NCI-H82 treated with DMSO at 0.1 percent for 48 hours (cell line): Measurements from ENCODE around the gene MYO18B.

Experiments used
- DNase-seq: peaks from one replicate; lab custom pipeline; 2025; ENCODE audit not compliant: unreplicated experiment; lab: John Stamatoyannopoulos, UW

The MYO18B gene

DNA sequence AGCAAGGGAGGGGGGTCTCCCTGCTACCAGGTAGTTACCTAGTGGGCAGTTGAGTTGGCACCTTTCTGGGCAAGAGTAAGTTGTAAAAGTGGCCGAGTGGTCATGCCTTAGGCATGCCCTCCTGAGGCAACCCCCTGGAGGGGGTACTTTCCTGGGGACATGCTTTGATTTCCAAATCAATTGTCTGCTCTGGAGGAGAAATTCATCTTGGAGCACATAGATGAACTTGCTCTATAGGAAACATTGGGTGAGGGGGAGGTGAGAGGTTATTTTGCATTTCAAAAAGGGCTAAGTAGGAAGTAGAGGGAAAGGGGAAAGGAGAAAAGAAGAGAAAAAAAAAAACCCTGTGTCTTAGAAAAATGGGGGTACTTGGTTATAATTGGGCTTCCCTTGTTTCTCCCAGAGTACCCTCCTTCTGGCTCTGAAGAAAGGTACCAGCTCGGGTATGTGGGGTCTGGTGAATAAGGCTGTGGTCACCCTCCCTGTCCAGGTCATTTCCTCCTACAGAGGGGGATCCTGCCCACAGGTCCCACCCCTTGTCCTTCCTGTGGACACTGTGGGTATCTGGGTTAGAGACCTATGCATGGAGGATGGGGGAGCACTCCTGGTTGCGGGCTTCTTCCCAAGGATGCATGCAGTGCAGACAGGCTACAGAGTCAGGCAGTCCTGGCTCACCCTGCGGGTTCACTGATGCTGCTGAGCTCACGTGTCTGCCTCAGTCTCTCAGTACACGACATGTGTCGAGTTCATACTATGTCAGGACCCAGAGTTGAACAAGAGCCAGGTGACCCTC is 193.5 kb downstream of the MYO18B start:
- no peak for DNase-seq

DNA sequence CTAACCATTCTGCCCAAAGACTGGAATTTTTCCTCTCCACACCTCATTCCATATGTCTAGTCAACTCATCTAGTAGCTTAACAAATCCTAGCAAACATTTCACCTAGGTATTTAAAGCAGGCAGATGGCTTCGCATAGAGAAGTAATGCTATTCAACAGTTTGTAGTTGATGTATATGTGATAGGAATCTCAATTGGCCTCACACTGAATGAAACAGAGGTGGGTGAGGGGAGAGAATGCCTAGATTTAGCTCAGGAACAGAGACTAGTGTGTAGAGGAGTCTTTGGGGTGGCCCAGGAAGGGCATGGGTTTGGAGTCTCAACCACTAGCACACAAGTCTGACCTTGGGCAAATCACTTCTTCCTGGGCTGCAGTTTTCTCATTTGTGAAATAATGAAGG is 196.2 kb downstream of the MYO18B start:
- DNase-seq = no peak

DNA sequence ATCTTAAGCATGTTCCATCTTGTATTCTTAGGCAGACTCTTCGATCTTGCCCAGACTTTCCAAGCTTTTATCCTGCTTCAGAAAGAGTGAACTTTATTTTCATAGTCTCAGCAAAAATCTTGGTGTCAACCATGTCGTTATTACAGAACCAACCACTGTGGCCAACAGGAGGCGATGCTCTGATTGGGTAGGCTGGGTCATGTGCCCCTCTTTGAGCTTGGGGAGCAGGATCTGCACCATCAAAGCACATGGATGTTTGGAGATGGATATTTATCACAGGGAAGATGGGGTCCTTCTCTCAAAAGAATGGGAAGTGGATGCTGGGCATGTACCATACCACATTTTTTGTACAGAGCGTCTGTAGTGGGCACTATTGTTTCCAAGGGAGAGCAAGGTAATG is 197.4 kb downstream of the MYO18B start:
- DNase-seq = no peak

DNA sequence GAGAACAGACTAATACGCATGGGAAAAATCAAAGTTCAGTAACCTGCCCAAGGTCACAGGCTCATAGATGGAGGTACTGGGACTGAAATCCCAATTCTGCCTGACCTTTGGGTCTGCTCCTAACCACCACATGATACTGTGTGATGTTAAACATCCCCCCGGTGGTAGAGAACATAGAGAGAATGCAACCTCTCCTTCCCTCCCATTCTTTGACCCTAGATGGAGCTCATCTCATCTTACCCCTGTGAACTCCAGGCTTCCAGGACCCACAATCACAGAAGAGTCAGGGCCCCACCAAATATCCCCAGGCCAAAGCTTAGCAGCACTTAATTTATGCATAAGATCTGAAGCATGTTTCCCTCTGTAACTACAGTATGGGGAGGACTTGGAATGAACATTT is 198.5 kb downstream of the MYO18B start:
- no peak for DNase-seq

DNA sequence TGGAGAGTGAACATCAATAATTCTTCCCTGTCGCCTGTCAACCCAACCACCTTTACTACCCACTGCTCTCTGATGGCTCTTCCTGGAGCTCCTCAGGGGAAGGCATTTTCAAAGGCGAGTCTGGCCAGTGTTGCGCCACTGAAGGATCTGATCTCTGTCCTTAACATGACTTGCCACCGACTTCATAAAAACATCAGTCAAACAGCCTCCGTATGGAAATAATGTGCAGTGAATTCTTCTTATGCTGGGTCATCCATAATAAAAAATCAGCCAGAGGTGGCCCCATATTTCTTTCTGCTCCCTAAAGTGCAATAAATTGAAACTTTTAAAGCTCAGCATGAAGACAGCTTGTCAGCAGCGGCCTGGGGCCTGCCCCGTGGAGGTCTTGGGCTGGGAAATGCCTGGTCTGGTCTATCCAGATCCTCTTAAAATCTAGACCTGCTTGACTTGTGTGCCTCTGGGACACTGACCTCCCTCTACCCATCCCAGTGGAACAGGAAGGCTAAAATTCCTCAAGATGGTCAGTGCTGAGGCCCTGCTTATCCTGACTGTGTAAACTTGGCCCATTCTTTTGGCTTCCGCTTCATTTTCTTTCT is 199.5 kb downstream of the MYO18B start:
- no peak for DNase-seq

DNA sequence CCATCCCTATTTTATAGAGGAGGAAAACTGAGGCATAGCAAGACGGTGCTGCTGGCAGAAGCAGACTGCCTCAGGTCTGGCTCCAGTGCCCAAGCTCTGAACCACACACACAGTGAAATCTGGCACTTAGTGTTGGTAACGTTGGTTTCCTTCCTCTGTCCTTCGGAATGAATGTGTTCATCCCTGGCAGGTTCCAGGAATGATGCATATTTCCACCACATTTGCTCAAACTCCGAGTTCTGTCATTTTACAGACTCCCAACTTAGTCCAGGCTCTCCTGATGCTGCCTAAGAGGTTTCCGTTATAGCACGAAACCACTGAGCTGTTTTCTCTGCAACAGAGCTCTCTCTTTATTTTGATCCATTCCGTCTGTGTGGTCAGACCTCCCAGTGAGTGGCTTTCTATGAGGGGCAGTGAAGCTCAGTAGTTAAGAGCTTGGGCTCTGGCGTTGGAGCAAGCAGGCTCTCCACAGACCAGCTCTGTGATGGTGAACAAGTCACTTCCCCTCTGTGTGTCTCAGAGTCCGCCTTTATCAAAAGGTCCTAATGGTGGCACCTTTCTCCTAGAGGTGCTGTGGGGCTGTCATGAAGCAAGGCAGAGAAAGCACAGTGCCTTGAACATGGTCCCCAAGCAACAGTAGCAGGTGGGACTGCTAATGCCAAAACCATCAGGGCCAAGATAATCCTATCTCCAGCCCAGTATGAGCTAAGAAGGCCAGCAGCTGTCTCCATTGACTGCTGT is 200.3 kb downstream of the MYO18B start:
- DNase-seq = no peak

DNA sequence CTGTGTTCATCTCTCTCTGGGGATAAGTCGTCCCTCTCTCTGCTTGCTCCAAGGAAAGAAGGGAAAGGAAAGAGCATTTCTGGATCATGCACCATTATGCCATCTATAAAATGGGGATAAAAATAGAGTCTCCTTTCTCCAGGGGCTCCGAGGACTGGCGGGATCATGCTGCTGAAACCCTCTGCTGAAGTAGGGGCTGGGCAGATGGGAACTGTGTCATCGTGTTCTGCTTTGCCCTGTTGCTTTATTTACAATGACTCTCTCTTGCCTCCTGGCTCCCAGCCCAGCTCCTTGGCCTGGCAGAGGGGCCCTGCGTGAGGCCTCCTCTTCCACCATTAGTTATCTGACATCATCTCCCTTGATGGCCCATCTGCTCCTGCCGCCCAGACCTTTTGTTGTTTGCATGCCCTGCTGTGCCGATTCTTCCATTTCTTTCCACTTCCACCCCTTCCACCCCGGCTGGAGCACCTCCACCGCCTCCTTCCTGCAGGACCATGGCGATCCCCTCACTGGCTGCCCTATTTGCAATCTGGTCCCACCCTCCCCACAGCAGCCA is 200.9 kb downstream of the MYO18B start:
- peak; percentile 84 for DNase-seq

DNA sequence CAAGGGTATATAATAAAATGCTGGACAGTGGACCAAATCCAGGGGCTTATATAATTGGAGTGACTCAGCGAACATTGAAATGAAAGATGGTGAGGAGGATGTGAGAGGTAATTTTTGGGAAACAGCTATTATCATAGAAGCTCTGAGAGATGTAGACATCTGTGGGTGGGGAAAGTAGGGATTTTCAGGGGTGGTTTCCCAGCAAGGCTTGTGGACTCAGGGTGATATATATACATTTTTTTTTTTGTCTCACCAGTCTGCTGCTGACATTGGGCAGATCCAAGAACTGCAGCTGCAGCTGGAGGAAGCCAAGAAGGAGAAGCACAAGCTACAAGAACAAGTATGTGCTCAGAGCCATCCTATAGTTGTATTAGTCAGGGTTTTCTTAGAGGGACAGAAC is 208.1 kb downstream of the MYO18B start:
- DNase-seq = no peak

DNA sequence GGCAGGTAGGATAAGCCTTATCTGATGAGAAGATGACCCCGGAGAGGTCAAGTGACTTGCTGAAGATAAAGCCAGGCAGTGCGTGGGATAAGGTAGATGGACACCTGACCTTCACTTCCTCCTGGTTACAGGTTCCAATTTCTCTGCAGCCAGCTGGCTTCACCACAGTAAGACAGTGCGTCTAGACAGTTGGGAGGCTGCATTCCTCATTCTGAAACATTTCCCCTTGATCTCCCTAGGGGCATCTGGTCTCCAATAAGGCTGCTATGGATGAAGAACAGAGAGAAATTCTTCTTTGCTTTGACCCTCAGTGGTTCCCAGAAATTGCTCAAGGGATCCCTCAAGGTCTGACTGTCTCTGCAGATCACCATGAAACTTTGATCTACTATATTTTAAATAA is 211.3 kb downstream of the MYO18B start:
- no peak for DNase-seq

DNA sequence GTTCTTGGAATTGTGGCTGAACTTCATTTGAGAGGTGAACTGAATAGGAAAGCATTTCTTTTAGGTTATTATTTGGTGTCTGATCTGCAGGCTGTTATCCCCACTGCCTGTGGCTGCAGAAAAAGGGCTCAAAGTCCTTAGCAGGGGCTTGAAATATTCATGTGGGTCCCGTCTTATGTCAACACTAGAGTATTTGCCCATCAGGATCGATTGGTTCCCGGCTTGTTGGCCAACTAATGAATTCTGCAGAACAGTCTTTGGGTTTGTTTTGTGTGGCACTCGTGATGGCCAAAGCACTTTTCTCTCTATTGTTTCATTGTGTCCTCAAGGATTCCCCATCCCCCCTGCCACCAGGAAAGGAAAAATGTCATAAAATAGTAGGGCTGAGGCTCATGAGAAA is 211.9 kb downstream of the MYO18B start:
- DNase-seq = no peak

DNA sequence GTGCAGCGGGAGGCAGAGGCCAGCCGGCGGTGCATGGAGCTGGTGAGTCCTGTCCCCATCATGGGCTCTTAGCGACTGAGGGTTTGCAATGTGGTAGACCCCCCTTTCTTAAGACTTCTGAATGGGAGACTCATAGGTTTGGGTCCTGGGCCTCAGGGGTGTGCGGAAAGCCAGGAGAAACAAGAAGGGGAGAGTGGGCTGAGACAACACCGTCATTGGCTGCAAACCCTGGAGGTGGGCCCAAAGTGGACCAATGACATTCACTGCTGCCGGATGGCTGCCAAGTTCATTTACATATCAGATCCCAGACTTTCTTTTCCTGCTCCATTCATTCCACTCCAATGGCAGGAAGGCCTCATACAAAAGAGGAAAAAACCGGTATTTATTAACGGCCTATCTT is 213.3 kb downstream of the MYO18B start:
- DNase-seq = no peak

DNA sequence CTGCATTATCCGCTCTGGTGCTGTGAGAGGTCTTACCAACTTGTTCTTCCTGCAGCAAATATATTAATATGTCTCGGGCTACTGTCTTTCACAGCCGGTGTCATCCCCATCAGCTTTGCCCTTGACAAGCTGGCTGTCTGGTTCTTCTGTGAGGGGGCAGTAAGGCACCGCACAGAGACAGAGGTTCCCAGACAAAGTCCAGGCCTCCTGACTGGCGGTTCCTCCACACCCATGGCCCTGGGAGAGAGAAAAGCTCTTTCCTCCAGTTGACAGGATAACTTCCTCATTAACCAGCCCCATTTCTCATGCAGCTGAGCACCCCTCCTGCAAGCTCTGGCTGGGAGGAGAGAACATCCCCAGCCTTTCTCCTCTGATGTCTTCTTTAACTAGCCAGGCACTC is 214.8 kb downstream of the MYO18B start:
- DNase-seq = no peak

DNA sequence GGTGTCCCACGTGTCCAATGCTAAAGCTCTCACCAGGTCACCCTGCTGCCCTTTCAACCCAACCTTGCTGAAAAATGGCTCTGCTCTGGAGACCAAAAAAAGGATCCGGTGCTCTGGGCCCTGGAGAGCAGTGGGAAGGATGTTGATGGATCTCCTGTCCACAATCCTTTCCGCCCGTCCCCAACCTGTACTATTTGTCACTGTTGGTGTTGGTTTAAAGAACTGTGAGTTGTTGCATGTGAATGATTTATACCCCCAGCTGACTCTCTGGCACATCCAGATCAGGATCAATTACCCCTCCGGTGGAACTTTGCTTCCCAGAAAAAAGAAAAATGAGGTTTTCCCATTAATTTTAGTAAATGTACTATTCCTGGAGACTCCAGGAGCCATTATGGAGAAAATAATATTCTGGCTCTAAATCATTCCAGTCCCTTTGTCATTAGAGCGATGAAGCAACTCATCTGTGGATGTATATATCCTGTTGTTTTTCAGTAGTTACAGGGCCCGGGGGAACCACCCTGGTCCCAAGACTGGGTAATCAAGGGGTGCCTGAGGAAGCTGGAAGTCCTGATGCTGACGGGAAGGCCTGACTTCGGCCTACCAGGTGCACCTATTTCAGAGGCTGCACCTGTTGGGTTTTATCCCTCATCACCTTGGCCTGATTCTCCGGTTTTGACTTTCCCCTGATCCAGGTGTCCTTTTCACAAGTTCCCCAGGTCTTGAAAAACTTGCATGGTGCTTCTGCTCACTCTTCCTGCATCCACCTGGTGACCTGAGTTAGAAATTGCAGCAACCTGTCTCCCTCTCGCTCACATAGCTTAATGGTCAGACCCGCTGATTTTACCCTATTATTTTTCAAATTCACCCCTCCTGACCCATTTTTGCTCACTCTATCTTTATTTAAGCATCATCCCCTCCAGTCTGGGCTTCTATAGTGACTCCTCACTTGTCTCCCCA is 218.1 kb downstream of the MYO18B start:
- DNase-seq = no peak

DNA sequence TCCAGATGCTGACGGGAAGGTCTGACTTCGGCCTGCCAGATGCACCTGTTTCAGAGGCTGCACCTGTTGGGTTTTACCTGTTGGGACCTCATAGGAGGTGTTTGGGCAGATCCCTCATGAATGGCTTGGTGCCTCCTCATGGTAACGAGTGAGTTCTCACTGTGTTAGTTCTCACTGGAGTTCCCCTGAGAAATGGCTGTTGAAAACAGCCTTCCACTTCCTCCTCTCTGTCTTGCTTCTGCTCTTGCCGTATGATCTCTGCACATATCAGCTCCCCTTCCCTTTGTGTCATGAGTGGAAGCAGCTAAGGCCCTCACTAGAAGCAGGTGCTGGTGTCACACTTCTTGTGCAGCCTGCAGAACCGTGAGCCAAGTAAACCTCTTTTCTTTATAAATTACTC is 219.7 kb downstream of the MYO18B start:
- no peak for DNase-seq

DNA sequence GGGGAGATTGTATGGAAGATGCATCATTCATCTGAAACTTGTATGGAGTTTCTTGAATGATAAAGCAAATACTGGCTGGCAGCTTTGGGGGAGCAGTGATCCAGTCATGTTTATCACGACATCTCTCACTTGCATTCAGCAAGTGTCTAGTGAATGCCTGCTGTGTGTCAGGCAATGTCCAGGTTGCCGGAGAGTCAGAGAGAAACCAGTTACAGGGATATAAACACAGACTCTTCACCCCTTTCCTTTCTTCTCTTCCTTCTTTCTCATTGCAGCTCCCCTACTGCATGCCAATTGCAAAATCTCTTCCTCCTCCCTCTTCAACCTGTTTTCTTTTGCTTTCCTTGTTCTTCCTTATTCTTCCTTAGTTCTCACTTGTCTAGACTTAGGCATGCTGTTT is 220.7 kb downstream of the MYO18B start:
- no peak for DNase-seq

DNA sequence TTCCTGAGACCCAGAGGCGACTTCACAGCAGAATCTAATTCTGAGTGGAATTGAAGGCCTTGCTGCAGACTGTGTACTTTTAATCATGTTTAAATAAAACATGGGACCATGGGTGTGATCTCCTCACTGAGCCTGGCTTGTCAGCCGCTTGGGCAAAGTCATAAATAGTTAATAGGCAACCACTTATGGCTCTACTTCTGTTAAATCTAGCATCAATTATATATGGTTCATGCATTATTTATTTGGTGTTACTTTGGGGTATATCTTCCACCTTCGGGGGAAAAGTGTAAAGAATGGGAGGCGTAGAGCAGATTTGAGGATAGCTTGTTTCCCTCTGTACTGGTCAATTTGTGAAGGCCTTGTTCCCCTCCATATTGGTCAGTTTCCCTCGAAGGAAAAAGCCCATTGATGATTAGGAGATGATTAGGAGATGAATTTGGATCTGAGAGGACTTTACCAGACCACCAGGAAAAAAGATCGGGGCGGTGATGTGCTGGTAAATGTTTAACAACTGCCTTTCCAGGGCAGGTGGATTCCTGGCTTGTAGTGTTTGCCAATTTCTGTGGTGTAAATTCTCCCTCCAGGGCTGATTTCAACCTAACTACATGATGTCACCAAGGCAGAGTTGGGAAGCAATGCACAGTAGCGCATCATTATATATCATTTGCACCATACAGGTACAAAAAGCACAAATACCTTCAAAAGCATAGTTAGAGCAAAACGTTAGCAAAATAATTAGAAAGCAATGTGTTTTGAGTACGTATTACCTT is 223.2 kb downstream of the MYO18B start:
- no peak for DNase-seq

DNA sequence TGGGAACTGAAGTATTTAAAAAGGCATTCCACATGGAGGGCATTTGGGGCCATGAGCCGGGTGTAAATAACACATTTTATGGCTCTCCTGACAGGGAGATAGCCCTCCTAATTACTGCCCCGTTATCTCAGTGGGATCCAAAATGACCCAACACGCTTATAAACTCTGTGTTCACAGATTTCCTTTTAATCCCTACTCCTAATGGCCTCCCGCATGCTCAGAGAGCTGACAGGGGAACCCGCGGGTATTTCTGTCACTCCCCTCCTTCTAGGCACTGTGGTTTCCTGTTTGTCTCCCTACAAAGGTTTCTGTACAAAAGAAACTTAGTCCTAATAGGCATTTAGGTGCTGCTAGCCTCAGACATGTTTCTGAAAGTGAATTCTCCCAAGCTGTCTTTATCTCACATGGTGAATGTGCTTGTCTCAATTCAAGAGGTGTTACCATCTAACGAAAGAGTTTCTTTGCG is 224.5 kb downstream of the MYO18B start:
- peak; percentile 86 for DNase-seq

DNA sequence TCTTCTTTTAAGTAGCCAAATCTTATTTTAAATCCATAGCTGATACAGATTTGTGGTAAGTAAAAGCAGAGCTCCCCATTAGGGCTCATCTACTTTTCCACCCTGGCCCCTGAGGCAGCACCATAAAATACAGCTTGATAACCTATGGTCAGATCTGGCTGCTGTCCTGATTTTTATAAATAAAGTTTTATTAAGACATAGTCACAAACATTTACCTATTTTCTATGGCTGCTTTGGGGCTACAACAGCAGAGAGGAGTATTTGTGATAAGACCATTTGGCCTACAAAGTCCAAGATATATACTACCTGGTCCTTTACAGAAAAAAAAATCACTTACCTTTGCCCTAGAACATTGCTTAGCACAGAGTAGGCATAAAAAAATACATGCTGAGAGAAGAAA is 227.3 kb downstream of the MYO18B start:
- DNase-seq = no peak

DNA sequence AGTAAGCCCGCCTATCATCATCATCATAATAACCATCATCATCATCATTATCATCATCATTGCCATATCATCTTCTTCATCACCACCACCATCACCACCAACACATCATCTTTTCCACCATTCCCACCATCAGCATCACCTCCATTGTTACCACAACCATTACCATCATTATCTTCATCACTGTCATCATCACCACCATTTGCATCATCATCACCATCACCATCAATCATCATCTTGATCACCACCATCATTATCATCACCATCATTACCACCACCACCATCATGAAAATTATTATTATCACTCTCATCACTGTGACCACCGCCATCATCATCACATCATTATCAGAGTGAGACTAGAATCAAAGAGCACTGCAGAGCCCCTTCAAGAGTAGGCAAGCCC is 227.9 kb downstream of the MYO18B start:
- no peak for DNase-seq

DNA sequence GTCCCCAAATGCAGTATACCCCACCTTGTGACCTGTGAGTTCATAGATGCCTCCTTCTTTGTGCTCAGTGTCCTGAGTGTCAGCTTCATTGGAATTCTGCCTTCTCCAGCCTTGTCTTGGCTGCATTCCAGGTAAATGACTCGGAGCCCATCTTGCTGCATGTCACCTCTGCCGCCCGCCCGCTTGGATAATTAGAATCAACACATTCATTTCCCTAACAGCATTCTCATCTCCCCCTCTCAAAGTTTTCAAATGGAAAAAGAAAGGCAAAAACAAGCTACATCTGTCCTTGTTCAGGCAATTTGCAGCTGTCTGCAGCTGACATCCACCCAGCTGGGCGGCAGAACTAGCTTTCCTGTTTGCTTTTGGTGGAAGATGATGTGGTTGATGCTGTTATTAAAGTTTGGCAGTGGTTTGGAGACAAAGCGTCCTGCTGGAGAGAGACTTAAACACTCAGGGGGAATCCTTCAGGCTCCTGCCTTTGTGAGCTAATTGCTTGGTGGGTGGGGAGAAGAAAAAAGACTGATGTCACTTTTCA is 228.5 kb downstream of the MYO18B start:
- DNase-seq = peak; percentile 29
